ENCODE data around the gene A1BG.

DNA sequence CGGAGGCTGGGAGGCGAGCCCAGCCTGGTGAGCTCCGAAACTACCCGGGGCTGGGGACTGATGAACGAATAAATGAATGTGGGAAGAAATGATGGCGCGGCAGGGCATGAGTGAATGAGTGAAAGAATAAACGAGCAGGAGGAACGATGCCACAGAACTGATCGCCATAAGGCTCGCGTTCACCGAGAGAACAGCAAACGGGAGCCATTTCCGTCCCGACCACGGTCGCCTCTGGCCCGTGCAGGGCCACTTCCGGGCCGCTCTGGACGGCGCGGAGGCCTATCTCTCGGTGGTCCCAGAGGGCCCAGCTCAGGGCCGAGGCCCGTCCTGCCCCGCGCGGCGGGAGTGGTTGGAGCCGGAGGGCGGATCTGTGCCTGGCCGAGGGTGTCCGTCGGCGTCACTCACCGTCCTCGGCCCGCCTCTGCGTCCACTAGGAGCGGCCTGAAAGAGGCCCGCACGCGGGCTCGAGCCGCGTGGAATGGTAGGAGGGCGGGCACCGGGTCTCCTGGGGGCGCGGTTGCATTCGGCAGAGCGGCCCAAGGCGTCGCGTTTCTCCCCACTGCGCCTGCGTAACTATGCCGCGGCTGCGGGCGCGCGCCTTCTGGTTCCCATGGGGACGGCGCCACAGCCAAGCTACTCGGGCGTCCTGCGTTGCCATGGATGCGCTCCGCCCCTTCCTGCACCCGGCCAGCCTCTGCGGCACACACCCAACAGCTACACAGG lies 9.1 kb upstream of the A1BG start, which contains the start of gene ZNF497:
- TF ChIP-seq, protein P1, sequence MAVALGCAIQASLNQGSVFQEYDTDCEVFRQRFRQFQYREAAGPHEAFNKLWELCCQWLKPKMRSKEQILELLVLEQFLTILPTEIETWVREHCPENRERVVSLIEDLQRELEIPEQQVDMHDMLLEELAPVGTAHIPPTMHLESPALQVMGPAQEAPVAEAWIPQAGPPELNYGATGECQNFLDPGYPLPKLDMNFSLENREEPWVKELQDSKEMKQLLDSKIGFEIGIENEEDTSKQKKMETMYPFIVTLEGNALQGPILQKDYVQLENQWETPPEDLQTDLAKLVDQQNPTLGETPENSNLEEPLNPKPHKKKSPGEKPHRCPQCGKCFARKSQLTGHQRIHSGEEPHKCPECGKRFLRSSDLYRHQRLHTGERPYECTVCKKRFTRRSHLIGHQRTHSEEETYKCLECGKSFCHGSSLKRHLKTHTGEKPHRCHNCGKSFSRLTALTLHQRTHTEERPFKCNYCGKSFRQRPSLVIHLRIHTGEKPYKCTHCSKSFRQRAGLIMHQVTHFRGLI (tag by site-specific recombination; IDR thresholded peaks at IDR 0.05), result no peak
- TF ChIP-seq ZBTB7A (tag by site-specific recombination; IDR thresholded peaks at IDR 0.05; ENCODE audit: low read depth) (0 out of 2 replicates have a peak, but pooled peaks have one; percentile 46), OSR2 (tag by site-specific recombination; IDR thresholded peaks at IDR 0.05) (no peak), ZNF112 (tag by site-specific recombination; IDR thresholded peaks at IDR 0.05) (no peak)

All from HEK293 (cell line).